IMR-90 (cell line): ENCODE results near the gene POU4F2. TPM values are rescaled to one million over a fixed set of nuclear protein-coding genes. Genes with fewer than 3 reads are reported as not detected.

Experiments
- ATAC-seq: fragments of 200-7000 bp; cut with Tn5 transposase; 2 replicates; pipeline ENCODE4 v1.9.1; 2020; ENCODE audit warnings: low read depth, mild to moderate bottlenecking, moderate library complexity
- BruUV-seq: library from RNA; stranded (reverse); fragments of 400-500 nt; replicated peaks from 2 replicates; lab custom pipeline; 2021; lab: Mats Ljungman, UMichigan
- CTCF ChIA-PET: fragments of 300-600 bp; formaldehyde crosslinking; extraction: SDS; loops from one replicate; lab custom pipeline; 2021; ENCODE audit warnings: antibody characterized with exemption; lab: Yijun Ruan, JAX
- POLR2A ChIA-PET: fragments of 300-600 bp; sonication (Branson Sonifier 250); formaldehyde crosslinking; loops from one replicate; lab custom pipeline; 2022; ENCODE audit warnings: antibody characterized with exemption; ENCODE audit not compliant: unreplicated experiment; lab: Charles Lee
- DNase-seq: peaks from one replicate; pipeline ENCODE4 v3.0.0; 2013
- H2AFZ ChIP-seq: replicated peaks from 2 replicates; pipeline ENCODE3; 2013; ENCODE audit warnings: low read length, mild to moderate bottlenecking; ENCODE audit not compliant: poor library complexity
- H2AK5ac ChIP-seq: 2 replicates; pipeline ENCODE4 v1.6.1; 2013; ENCODE audit warnings: low read depth, low read length, inconsistent platforms
- H2AK9ac ChIP-seq: replicated peaks from 2 replicates; pipeline ENCODE3; 2013; ENCODE audit warnings: mild to moderate bottlenecking, low read depth, low read length, moderate library complexity; ENCODE audit not compliant: poor library complexity
- H2BK120ac ChIP-seq: 2 replicates; pipeline ENCODE4 v1.6.1; 2013; ENCODE audit warnings: low read depth, low read length, inconsistent platforms
- H2BK15ac ChIP-seq: 3 replicates; pipeline ENCODE4 v1.6.1; 2013; ENCODE audit warnings: low read depth, low read length, inconsistent platforms
- H2BK20ac ChIP-seq: 2 replicates; pipeline ENCODE4 v1.6.1; 2013; ENCODE audit warnings: low read depth, mild to moderate bottlenecking, inconsistent platforms, low read length, moderate library complexity
- H2BK5ac ChIP-seq: 2 replicates; pipeline ENCODE4 v1.6.1; 2013; ENCODE audit warnings: mild to moderate bottlenecking, low read depth, low read length, inconsistent platforms; ENCODE audit not compliant: poor library complexity, severe bottlenecking
- H3K14ac ChIP-seq: replicated peaks from 2 replicates; pipeline ENCODE4 v1.6.1; 2013; ENCODE audit warnings: low read depth, low read length, inconsistent platforms
- H3K18ac ChIP-seq: 2 replicates; pipeline ENCODE4 v1.6.1; 2013; ENCODE audit warnings: low read depth, low read length, control low read depth
- H3K23ac ChIP-seq: 2 replicates; pipeline ENCODE4 v1.6.1; 2013; ENCODE audit warnings: low read depth, low read length, inconsistent platforms
- H3K27ac ChIP-seq: 2 replicates; pipeline ENCODE4 v1.5.1; 2013; ENCODE audit warnings: mild to moderate bottlenecking, control low read depth, low read length; ENCODE audit not compliant: insufficient read depth
- H3K27me3 ChIP-seq: 2 replicates; pipeline ENCODE4 v1.6.1; 2013; ENCODE audit warnings: low read length; ENCODE audit not compliant: control insufficient read depth, insufficient read depth
- H3K36me3 ChIP-seq: 2 replicates; pipeline ENCODE4 v1.6.1; 2013; ENCODE audit warnings: low read length, mixed read lengths; ENCODE audit not compliant: control insufficient read depth, insufficient read depth
- H3K4ac ChIP-seq: 2 replicates; pipeline ENCODE4 v1.6.1; 2013; ENCODE audit warnings: low read depth, low read length, inconsistent platforms
- H3K4me1 ChIP-seq: 2 replicates; pipeline ENCODE4 v1.6.1; 2013; ENCODE audit warnings: low read length, mixed read lengths; ENCODE audit not compliant: control insufficient read depth, insufficient read depth
- H3K4me2 ChIP-seq: 2 replicates; pipeline ENCODE4 v1.6.1; 2013; ENCODE audit warnings: low read depth, mild to moderate bottlenecking, control low read depth, low read length, moderate library complexity
- H3K4me3 ChIP-seq: 2 replicates; pipeline ENCODE4 v1.5.1; 2013; ENCODE audit warnings: low read depth, mild to moderate bottlenecking, control low read depth, low read length, moderate library complexity; ENCODE audit not compliant: insufficient read depth
- H3K56ac ChIP-seq: 2 replicates; pipeline ENCODE4 v1.6.1; 2013; ENCODE audit warnings: low read length, inconsistent platforms; ENCODE audit not compliant: insufficient read depth; ENCODE audit errors: extremely low read depth
- H3K79me1 ChIP-seq, 2 experiments: 2 replicates each; pipeline ENCODE4 v1.6.1; 2013; ENCODE audit warnings: low read length in 2 of 2, inconsistent platforms in 1 of 2, low read depth in 1 of 2
- H3K9ac ChIP-seq: 2 replicates; pipeline ENCODE4 v1.6.1; 2013; ENCODE audit warnings: low read depth, low read length, control low read depth
- H3K9me1 ChIP-seq: 2 replicates; pipeline ENCODE4 v1.6.1; 2013; ENCODE audit warnings: low read length, inconsistent platforms; ENCODE audit not compliant: insufficient read depth
- H3K9me3 ChIP-seq: 2 replicates; pipeline ENCODE4 v1.6.1; 2013; ENCODE audit warnings: low read length; ENCODE audit not compliant: control insufficient read depth, insufficient read depth
- H4K20me1 ChIP-seq: 2 replicates; pipeline ENCODE4 v1.6.1; 2013; ENCODE audit warnings: low read length, inconsistent platforms; ENCODE audit not compliant: insufficient read depth
- H4K5ac ChIP-seq: 2 replicates; pipeline ENCODE4 v1.6.1; 2013; ENCODE audit warnings: mild to moderate bottlenecking, low read depth, low read length, control low read depth
- H4K8ac ChIP-seq, 2 experiments: 2 replicates each; pipeline ENCODE4 v1.6.1; 2013; ENCODE audit warnings: low read depth in 2 of 2, low read length in 2 of 2, control low read depth in 1 of 2, inconsistent platforms in 1 of 2
- H4K91ac ChIP-seq: 2 replicates; pipeline ENCODE4 v1.6.1; 2013; ENCODE audit warnings: low read depth, low read length, inconsistent platforms; ENCODE audit not compliant: insufficient read depth
- CHD1 ChIP-seq: IDR thresholded peaks from 2 replicates; pipeline ENCODE4 v1.6.1; 2012; ENCODE audit warnings: low read depth, low read length, improper control_type of control experiment
- WGBS, 2 experiments: methylation state at CpG; one replicate each; pipeline versions ENCODE4 v1.1.5 to v1.1.7; 2013; ENCODE audit warnings: missing lambda C conversion rate in 2 of 2; ENCODE audit not compliant: insufficient read length in 1 of 2; ENCODE audit errors: extremely low coverage in 2 of 2; 5-methylcytosine and 5-hydroxymethylcytosine counted together
- dilution Hi-C: fragments of 300-500 bp; cut with HindIII; formaldehyde crosslinking; loops from one replicate; pipeline ENCODE4 v1.14.3; 2018; ENCODE audit warnings: low sequenced_read_pairs; ENCODE audit not compliant: unreplicated experiment
- in situ Hi-C: fragments of 300-500 bp; cut with MboI; formaldehyde crosslinking; loops from 3 replicates; pipeline ENCODE4 v1.14.3; 2019; ENCODE audit warnings: low sequenced_read_pairs, inconsistent platforms, mixed read lengths
- intact Hi-C: fragments of 100-400 bp; cut with micrococcal nuclease; formaldehyde crosslinking; loops from 2 replicates; pipeline ENCODE4 v1.10.0; 2022
- polyA plus RNA-seq, 3 experiments: library from polyadenylated mRNA; depleted of rRNA; stranded (reverse); fragments of >200 nt; gene quantifications; 2 replicates each; pipeline ENCODE4 v1.2.3, GENCODE V29; 2012; ENCODE audit warnings: low replicate concordance in 1 of 3
- total RNA-seq: library from RNA; depleted of rRNA; stranded (reverse); fragments of >200 nt; gene quantifications from 2 replicates; pipeline ENCODE4 v1.2.3, GENCODE V29; 2012
- TF ChIP-seq, protein P1 (sequence below): fragments of 150-350 bp; IDR thresholded peaks from 2 replicates; pipeline ENCODE4 v1.6.1; 2017; ENCODE audit warnings: mild to moderate bottlenecking, antibody characterized with exemption, low read length, low read depth

POU4F2 gene
- total and polyA plus RNA-seq, 2 of the 4 experiments (the other 2 are of a cell fraction): not detected

DNA sequence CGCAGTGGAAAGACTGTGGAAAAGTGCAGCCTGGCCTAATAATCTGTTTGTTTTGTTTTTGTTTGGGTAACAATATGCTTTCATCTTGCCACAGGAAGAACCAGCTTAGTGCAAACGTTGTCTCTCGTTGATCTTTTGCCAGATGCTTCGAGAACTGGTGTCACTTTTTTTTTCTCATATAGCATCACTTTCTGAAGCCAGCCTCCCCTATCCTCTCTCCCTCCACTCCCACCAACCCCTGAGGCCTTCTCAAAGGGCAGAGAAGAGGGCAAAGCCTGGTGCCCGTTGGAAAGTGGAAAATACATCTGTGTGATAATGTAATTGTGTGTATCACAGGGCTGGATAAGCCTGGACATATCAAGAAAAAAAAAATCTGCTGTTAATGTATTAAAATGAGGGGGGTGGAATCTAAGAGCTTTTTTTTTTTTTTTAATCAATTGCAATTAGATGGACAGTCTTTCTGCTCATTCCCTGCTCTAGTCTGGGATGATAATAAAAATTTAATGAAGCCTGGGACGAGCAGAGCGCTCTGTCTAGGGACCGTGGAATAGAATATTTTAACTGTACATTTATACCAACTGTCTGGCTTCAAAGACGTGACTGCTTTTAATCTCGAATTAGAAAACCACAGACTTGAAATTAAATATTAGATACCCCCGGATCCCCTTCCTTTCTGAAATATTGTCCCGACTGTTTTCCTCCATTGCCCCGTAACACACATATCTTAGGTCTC, 8.1 kb downstream of the POU4F2 start:
- Histone ChIP-seq H3K9me1 (no peaks in the 10 kb centered on the region), H4K5ac (no peak overlapping the region), H3K9me3 (no peaks in the 10 kb centered on the region), H3K4me3 (no peak overlapping the region), H3K36me3 (no peaks in the 10 kb centered on the region), H3K4me2 (no peak overlapping the region), H2BK5ac (no peak overlapping the region), H4K91ac (no peak overlapping the region), H3K27me3 (peaks cover 39% of the 10 kb centered on the region), H3K56ac (no peak overlapping the region), H3K14ac (no peak overlapping the region), H2BK20ac (no peak overlapping the region), H2AFZ (no peak overlapping the region), H2BK15ac (no peak overlapping the region), H3K79me1 (no peaks in the 10 kb centered on the region), H3K27ac (no peak overlapping the region), H4K20me1 (no peaks in the 10 kb centered on the region), H3K9ac (no peak overlapping the region), H4K8ac (no peak overlapping the region), H3K4ac (no peak overlapping the region), H2AK5ac (no peak overlapping the region), H3K23ac (no peak overlapping the region), H3K4me1 (no peaks in the 10 kb centered on the region), H2BK120ac (no peak overlapping the region), H3K18ac (no peak overlapping the region), H2AK9ac (no peak overlapping the region)
- BruUV-seq: no TSS peak
- intact Hi-C loops: no loop called here
- ChIA-PET CTCF (no interaction called here), POLR2A (no interaction called here)
- in situ Hi-C loops: no loop called here
- dilution Hi-C loops: no loop called here
- WGBS, 2 experiments: no CpG with 5 or more reads among the region's 13 CpGs
- DNase-seq: no peak
- ATAC-seq: no peak
- TF ChIP-seq, protein P1, sequence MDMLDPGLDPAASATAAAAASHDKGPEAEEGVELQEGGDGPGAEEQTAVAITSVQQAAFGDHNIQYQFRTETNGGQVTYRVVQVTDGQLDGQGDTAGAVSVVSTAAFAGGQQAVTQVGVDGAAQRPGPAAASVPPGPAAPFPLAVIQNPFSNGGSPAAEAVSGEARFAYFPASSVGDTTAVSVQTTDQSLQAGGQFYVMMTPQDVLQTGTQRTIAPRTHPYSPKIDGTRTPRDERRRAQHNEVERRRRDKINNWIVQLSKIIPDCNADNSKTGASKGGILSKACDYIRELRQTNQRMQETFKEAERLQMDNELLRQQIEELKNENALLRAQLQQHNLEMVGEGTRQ: no peak
- no peak for TF ChIP-seq CHD1
